Measurements from ENCODE around the gene EEIG1.

The EEIG1 gene

DNA sequence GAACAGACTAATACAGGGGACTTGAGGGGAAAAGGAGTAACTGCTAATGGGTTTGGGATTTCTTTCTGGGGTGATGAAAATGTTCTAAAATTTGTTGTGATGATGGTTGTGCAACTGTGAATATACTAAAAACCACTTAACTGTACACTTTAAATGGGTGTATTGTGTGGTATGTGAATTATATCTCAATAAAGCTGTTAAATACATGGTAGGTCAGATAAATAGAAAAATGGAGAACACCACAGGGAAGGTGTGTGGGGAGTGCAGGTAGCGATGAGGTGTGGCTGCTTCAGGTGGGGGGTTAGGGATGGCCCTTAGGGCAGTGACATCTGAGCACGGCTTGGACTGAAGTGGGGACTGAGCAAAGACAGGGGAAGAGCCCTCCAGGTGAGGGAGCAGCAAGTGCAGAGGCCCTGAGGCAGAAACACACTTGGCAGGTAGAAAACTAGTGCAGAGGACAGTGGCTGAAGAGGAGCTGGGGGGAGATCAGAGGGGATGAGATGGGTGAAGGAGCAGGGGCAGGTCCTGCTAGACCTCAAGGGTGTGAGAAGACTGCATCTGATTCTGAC is 20.9 kb downstream of the EEIG1 start:
- DNase-seq (ENCODE audit: low read depth): no peak

- DNase-seq (ENCODE audit: low read depth): no peak
These were observed 21.4 kb downstream of the EEIG1 start for GRCh38 chr9:127959398-127959797.

- DNase-seq (ENCODE audit: low read depth): no peak
These were observed 22.1 kb downstream of the EEIG1 start for GRCh38 chr9:127958728-127959127.

GRCh38 chr9:127955294-127956015 is 25.3 kb downstream of the EEIG1 start:
- no peak for DNase-seq (ENCODE audit: low read depth)

GRCh38 chr9:127954831-127955293 is 25.9 kb downstream of the EEIG1 start:
- no peak for DNase-seq (ENCODE audit: low read depth)

DNA sequence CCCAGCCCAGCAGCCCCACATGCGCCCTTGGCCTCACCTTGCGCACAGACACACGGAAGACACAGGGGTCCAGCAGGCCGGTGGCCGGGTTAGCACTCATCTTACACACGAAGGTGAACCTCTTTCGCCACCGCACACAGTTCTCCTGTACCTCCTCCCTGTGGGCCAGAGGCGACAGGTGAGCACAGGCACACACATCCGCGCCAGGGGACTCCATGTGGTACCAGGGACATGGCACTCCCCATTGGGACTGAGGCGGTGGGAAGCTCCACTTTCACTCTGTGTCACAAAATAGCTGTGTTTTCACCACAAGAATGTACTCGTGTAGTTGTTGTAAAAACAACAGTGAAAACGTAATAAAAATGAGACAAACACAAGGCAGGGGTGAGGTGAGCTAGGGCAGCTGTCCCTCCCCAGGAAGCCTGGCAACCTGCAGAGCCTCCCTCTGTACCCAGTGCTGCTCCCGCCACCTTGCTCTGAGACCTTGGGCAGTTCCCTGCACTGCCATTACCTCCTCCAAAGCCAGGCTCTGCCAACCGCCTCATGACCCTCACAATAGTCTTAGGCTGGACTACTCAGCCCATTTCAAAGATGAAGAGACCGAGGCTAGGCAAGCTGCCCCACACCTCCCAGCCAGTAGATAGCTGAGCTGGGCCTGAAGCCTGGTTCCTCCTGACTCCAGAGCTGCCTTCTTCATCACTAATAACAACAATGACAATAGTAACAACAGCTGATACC is 26.9 kb downstream of the EEIG1 start:
- no peak for DNase-seq (ENCODE audit: low read depth)

DNA sequence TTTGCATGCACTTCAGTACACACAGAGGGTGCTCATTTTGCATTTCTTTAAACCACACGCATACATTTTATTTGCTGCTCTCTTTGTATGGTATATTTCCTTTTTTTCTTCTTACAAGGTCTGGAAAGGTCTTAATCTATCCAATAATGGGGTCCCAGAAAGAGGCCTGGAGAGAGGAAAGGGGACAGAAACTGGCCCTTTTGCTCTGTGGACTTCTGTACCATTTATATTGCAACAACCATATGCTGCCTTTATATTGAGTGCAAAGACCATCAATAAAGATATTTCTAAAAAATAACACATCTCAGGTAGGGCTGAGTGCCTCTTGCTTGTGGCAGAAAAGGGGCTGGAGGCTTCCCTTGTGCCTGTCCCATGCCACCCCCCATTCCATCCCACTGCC is 27.6 kb downstream of the EEIG1 start:
- no peak for DNase-seq (ENCODE audit: low read depth)

GRCh38 chr9:127950513-127951289 is 30.1 kb downstream of the EEIG1 start:
- no peak for DNase-seq (ENCODE audit: low read depth)

DNA sequence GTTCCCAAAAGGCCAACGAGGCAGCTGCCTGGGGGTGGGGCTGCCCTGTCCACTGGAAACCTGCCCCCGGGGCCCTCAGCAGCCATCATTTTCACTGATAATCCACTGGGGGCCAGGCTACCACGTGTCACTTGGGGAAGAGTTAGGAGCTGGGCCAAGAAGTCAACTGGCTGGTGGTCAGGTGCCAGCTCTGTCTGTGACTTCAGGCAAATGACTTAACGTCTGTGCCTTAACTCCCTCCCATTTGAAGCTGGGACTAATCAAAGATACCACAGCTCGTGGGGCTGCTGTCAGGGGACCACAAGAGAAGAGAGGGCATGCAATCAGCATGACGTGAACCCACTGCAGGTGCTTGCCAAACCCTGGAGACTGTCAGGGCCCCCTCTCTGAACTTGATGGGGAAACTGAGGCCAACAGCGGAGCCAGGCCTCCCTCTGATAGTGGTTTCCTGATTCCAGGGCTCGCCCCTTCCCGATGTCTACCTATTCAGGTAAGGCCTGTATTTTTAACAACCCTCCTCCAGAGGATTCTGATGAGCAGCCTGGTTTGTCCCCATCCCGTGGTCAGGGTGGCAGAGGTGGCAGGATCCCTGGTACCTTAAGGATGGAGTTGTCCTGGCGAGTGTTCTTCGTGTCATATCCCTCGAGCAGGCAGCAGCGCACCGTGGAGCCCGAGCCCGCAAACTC is 30.8 kb downstream of the EEIG1 start:
- DNase-seq (ENCODE audit: low read depth): no peak

- no peak for DNase-seq (ENCODE audit: low read depth)
These were observed 32.7 kb downstream of the EEIG1 start for GRCh38 chr9:127947841-127948710.

DNA sequence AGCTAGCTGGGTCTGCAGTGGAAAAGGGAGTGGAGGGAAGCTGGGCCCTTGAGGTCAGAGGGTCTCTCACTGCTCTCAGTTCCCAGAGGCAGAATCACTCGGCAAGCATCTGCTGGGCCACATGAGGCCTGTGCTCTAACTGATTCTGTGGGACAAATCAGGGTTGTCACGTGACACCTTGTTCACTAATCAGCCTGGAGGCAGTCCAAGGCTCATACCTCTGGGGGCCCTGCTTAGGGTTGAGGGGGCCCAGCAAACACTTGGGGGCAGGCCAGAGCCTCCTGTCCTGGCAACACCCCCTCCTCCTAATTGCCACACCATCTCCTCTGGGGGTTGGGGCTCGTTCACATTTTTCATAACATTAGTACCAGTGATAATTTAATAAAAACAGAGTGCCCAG is 34.1 kb downstream of the EEIG1 start:
- no peak for DNase-seq (ENCODE audit: low read depth)

DNA sequence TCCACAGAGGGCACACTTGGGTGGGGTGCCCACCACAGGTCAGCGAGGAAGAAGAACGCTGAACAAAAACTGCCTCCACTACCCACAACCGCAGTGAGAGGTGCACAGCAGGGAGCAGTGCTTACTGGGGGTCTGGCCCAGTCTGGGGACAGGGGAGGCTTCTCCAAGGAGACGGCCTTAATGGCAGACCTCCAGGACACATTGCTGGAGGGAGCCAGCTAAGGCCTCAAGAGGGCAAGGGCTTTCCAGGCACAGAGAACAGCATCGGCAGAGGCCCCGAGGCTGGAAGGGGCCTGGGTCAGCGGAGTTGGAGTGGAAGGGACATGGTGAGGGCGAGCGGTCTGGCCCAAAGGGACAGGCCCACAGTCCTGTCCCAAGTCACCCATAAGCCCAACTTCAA is 34.8 kb downstream of the EEIG1 start:
- DNase-seq (ENCODE audit: low read depth): no peak

DNA sequence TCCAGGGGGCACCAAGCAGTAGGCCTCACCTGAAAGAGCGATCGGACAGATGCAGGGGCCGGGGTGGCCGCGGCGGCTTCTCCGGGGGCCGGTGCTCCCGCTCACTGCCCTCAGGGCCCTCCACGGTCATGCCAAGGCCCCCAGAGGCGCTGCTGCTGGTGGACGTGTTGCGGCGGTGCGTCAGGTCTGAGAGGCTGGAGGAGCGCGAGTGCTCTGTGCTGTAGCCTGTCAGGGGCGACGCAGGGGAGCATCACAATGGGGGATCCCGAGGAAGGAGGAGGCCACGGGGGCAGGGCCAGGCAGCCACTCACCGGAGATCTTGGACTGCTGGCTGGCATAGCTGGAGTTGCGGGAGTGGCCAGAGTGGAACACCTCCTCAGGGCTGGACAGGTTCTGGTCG is 35.5 kb downstream of the EEIG1 start:
- no peak for DNase-seq (ENCODE audit: low read depth)

DNA sequence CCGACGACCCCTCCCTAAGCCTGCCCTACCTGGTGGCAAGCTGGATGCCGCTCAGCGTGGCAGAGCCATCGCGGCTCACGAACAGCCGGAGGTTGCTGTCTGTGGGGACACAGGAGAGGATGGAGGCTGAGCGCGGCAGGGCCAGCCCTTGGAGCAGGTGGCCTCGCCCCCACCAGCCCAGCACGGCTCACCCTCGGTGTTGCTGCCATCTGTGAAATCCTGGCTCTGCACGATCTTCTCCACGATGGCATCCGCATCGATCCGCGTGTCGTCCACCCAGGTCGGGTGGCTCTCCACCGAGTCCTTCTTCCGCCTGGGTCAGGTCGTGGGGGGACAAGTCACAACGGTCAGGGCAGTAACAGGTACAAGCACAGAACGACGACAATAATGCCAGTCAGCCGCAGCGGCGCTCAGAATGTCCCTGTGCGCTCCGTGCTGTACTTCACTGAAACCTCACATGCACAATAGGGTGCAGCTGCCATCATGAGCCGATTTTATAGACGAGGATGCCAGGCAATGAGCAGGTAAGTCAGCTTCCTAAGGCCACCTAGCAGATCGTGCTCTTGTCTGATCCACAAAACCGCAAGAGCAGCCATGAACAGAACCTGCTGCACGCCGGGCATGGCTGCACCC is 36.1 kb downstream of the EEIG1 start:
- DNase-seq (ENCODE audit: low read depth): no peak

GRCh38 chr9:127943731-127944144 is 37.1 kb downstream of the EEIG1 start:
- peak; percentile 65 for DNase-seq (ENCODE audit: low read depth)

GRCh38 chr9:127943011-127943662 is 37.7 kb downstream of the EEIG1 start:
- no peak for DNase-seq (ENCODE audit: low read depth)

- DNase-seq (ENCODE audit: low read depth): peak; percentile 75
These were observed 38.4 kb downstream of the EEIG1 start for GRCh38 chr9:127942216-127943010.

DNA sequence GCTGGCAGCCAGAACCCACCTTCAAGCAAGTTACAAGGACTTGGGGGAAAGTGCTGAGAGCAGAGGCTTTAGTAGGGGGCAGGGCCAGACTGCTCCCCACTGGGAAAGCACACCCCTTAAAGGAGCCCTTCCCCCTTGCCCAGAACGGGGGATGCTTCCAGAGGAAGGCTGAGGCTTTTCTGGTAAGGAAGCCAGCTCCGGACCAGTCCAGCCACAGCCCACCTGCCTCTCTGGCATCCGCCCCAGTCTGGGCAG is 38.9 kb downstream of the EEIG1 start:
- no peak for DNase-seq (ENCODE audit: low read depth)

Data from fibroblast of gingiva (primary cell).